GM12878 (cell line): Measurements from ENCODE around the gene SPINDOC. TPM values are rescaled to one million over a fixed set of nuclear protein-coding genes. Genes with fewer than 3 reads are reported as not detected.

Source experiments
- ATAC-seq: fragments of 200-7000 bp; cut with Tn5 transposase; 3 replicates; pipeline ENCODE4 v1.9.1; 2020; ENCODE audit warnings: mild to moderate bottlenecking, moderate library complexity
- BruUV-seq: library from RNA; stranded (reverse); fragments of 400-500 nt; replicated peaks from 2 replicates; lab custom pipeline; 2021; lab: Mats Ljungman, UMichigan
- CTCF ChIA-PET: fragments of 300-600 bp; sonication (Branson Sonifier 250); formaldehyde crosslinking; extraction: SDS; loops from one replicate; lab custom pipeline; 2021; ENCODE audit warnings: inconsistent platforms; lab: Yijun Ruan, JAX
- POLR2A ChIA-PET: fragments of 350-600 bp; formaldehyde crosslinking; extraction: SDS; loops from one replicate; lab custom pipeline; 2021; ENCODE audit warnings: inconsistent platforms; lab: Charles Lee
- RAD21 ChIA-PET: fragments of 300-600 bp; sonication (Branson Sonifier 250); formaldehyde crosslinking; loops from one replicate; lab custom pipeline; 2023; ENCODE audit warnings: antibody characterized with exemption; ENCODE audit not compliant: unreplicated experiment; lab: Charles Lee
- SMC1A ChIA-PET: fragments of 300-600 bp; sonication (Branson Sonifier 250); formaldehyde crosslinking; loops from one replicate; lab custom pipeline; 2023; ENCODE audit not compliant: unreplicated experiment, uncharacterized antibody; lab: Charles Lee
- DNase-seq: peaks from one replicate; pipeline ENCODE4 v3.0.0-alpha.2; 2011; ENCODE audit warnings: low read depth, low spot score
- FAIRE-seq: peaks from 3 replicates; lab custom pipeline; 2011; peaks lifted over from hg19 to GRCh38; lab: Jason Lieb, UNC
- H2AFZ ChIP-seq: 2 replicates; pipeline ENCODE4 v1.6.0; 2011; ENCODE audit warnings: low read depth, low read length, control low read depth; ENCODE audit not compliant: control insufficient read depth
- H3K27ac ChIP-seq: 2 replicates; pipeline ENCODE4 v1.5.1; 2011; ENCODE audit warnings: control low read depth; ENCODE audit not compliant: control insufficient read depth, insufficient read depth
- H3K27me3 ChIP-seq, 2 experiments: replicated peaks in 1 of 2; 2 replicates each; pipeline versions ENCODE4 v1.6.0 to v1.6.1; 2011; ENCODE audit warnings: low read length in 1 of 2; ENCODE audit not compliant: control insufficient read depth in 2 of 2, insufficient read depth in 2 of 2
- H3K36me3 ChIP-seq, 2 experiments: 2 replicates each; pipeline ENCODE4 v1.5.1; 2011; ENCODE audit warnings: low read length in 1 of 2; ENCODE audit not compliant: control insufficient read depth in 2 of 2, insufficient read depth in 2 of 2
- H3K4me1 ChIP-seq: 2 replicates; pipeline ENCODE4 v1.6.1; 2011; ENCODE audit warnings: mild to moderate bottlenecking, low read length, moderate library complexity, mixed read lengths; ENCODE audit not compliant: control insufficient read depth, insufficient read depth
- H3K4me2 ChIP-seq: 2 replicates; pipeline ENCODE4 v1.6.0; 2011; ENCODE audit warnings: control low read depth; ENCODE audit not compliant: control insufficient read depth, insufficient read depth
- H3K4me3 ChIP-seq: fragments of 200-600 bp; sonication (generic); 2 replicates; pipeline ENCODE4 v1.5.1; 2016
- H3K79me2 ChIP-seq: 2 replicates; pipeline ENCODE4 v1.6.0; 2011; ENCODE audit warnings: low read length; ENCODE audit not compliant: control insufficient read depth, insufficient read depth
- H3K9ac ChIP-seq: 2 replicates; pipeline ENCODE4 v1.8.0; 2011; ENCODE audit warnings: low read length, control low read depth, mixed read lengths; ENCODE audit not compliant: control insufficient read depth, insufficient read depth
- H3K9me3 ChIP-seq: replicated peaks from 3 replicates; pipeline ENCODE4 v1.5.1; 2011; ENCODE audit warnings: mild to moderate bottlenecking, low read length; ENCODE audit not compliant: control insufficient read depth, insufficient read depth
- H4K20me1 ChIP-seq: 2 replicates; pipeline ENCODE4 v1.6.0; 2011; ENCODE audit not compliant: control insufficient read depth, insufficient read depth
- BCL11A ChIP-seq: IDR thresholded peaks from 2 replicates; pipeline ENCODE4 v1.6.1; 2011; ENCODE audit warnings: low read depth, low read length
- CBX3 ChIP-seq: fragments of 200-600 bp; sonication (generic); IDR thresholded peaks from 2 replicates; pipeline ENCODE4 v1.6.1; 2016; ENCODE audit warnings: low read depth, borderline replicate concordance
- CHD2 ChIP-seq: IDR thresholded peaks from 2 replicates; pipeline ENCODE4 v1.6.1; 2011; ENCODE audit warnings: low read depth, low read length, improper control_type of control experiment, borderline replicate concordance
- FOXK2 ChIP-seq: fragments of 450-650 bp; IDR thresholded peaks from 2 replicates; pipeline ENCODE4 v1.6.1; 2017; ENCODE audit warnings: mild to moderate bottlenecking, moderate library complexity
- HDAC6 ChIP-seq: fragments of 200-600 bp; sonication (generic); IDR thresholded peaks from one replicate; pipeline ENCODE4 v1.8.0; 2017; ENCODE audit warnings: antibody characterized with exemption; ENCODE audit not compliant: unreplicated experiment
- MAX ChIP-seq: IDR thresholded peaks from 2 replicates; pipeline ENCODE4 v1.6.1; 2012; ENCODE audit warnings: low read depth, low read length, improper control_type of control experiment
- RCOR1 ChIP-seq: conservative IDR thresholded peaks from 2 replicates; pipeline ENCODE4 v1.6.1; 2012; ENCODE audit warnings: low read depth, low read length, improper control_type of control experiment
- RELA ChIP-seq: fragments of 450-650 bp; IDR thresholded peaks from 2 replicates; pipeline ENCODE4 v1.8.0; 2014; ENCODE audit warnings: borderline replicate concordance; ENCODE audit not compliant: partially characterized antibody
- SUZ12 ChIP-seq: fragments of 200-600 bp; sonication (generic); IDR thresholded peaks from one replicate; pipeline ENCODE4 v1.6.1; 2018; ENCODE audit warnings: antibody characterized with exemption, mild to moderate bottlenecking; ENCODE audit not compliant: unreplicated experiment
- USF1 ChIP-seq: IDR thresholded peaks from 2 replicates; pipeline ENCODE4 v1.6.1; 2011; ENCODE audit warnings: borderline replicate concordance, low read depth, mild to moderate bottlenecking, moderate library complexity, mixed read lengths, low read length; ENCODE audit not compliant: insufficient read depth; ENCODE audit errors: extremely low read length
- ZNF622 ChIP-seq: fragments of 450-650 bp; IDR thresholded peaks from 2 replicates; pipeline ENCODE4 v1.6.1; 2017; ENCODE audit warnings: mild to moderate bottlenecking, inconsistent platforms
- WGBS: methylation state at CpG from one replicate; pipeline ENCODE4 v1.1.6; 2016; ENCODE audit warnings: low lambda C conversion rate; ENCODE audit not compliant: insufficient replicate concordance, insufficient coverage; ENCODE audit errors: missing lambda C conversion rate; 5-methylcytosine and 5-hydroxymethylcytosine counted together
- in situ Hi-C: fragments of 300-500 bp; cut with MboI; formaldehyde crosslinking; loops from 9 replicates; pipeline ENCODE4 v1.14.3; 2018; ENCODE audit warnings: mixed read lengths
- intact Hi-C: fragments of 100-400 bp; cut with micrococcal nuclease; formaldehyde crosslinking; loops from one replicate; pipeline ENCODE4 v1.14.2; 2022; ENCODE audit not compliant: unreplicated experiment
- polyA plus RNA-seq, 11 experiments: library from polyadenylated mRNA; depleted of rRNA in 4 of 11; unstranded in 6 of 11; stranded (reverse) in 5 of 11; fragments of >200 nt; fragmentation: Nextera tagmentation in 4 of 11; fragmentation: Illumina TruSeq in 1 of 11; extraction: Ambion mirVana in 4 of 11; extraction: Trizol in 1 of 11; gene quantifications; 1 replicate in 1 of 11; 2 replicates in 10 of 11; pipeline versions ENCODE4 v1.2.1 to v1.2.3, GENCODE V29; 2011 to 2016; ENCODE audit warnings: inconsistent platforms in 2 of 11, missing spikeins in 2 of 11, low read depth in 1 of 11
- total RNA-seq, 4 experiments: library from RNA; depleted of rRNA in 3 of 4; stranded (reverse); fragments of >200 nt in 3 of 4; fragmentation: Illumina TruSeq in 1 of 4; extraction: Trizol in 1 of 4; gene quantifications; 2 replicates each; pipeline versions ENCODE4 v1.2.1 to v1.2.3, GENCODE V29; 2013 to 2021

Gene SPINDOC
- total and polyA plus RNA-seq, 10 of the 15 experiments (the other 5 are each of a cell fraction or from before 2014, with no cell fraction given) = 0.88 to 38.2 (median 16.9) TPM

- in situ Hi-C loops = no loop called here
- no peak for DNase-seq
- Histone ChIP-seq H3K4me3 (no peak overlapping the region), H4K20me1 (no peaks in the 10 kb centered on the region), H3K27me3 (no peaks in the 10 kb centered on the region), H3K27ac (no peak overlapping the region), H3K4me2 (no peak overlapping the region), H3K79me2 (no peaks in the 10 kb centered on the region), H3K9ac (no peak overlapping the region), H3K9me3 (no peaks in the 10 kb centered on the region), H3K36me3 (peaks cover 0 to 3% of the 10 kb centered on the region in 2 experiments; a peak in 2 of 4 replicates), H2AFZ (no peak overlapping the region), H3K4me1 (peaks cover 5% of the 10 kb centered on the region)
- no peak for TF ChIP-seq BCL11A
- no peak for TF ChIP-seq CHD2
- TF ChIP-seq MAX = no peak
- TF ChIP-seq CBX3 = no peak
- TF ChIP-seq FOXK2 = no peak
- no peak for TF ChIP-seq RELA
- no peak for TF ChIP-seq USF1
- TF ChIP-seq SUZ12 = no peak
- TF ChIP-seq ZNF622 = no peak
- no peak for TF ChIP-seq HDAC6
- TF ChIP-seq RCOR1 = no peak
- ChIA-PET POLR2A (interaction anchor here (0.6 kb wide), 2 partner anchors 53 to 111 kb away, joined by 3 read pairs; no protein-coding TSS in a partner anchor), SMC1A (interaction anchor here (18.4 kb wide), 1 partner anchor 116 kb away, joined by 234 read pairs; no protein-coding TSS in a partner anchor), RAD21 (no interaction called here), CTCF (interaction anchor here (0.7 to 2.1 kb wide), 2 partner anchors 42 to 46 kb away, joined by 3 to 11 read pairs; no protein-coding TSS in a partner anchor)
- intact Hi-C loops = no loop called here
- WGBS = 75% methylated on average over 7 of the region's 7 CpGs
- ATAC-seq = no peak
- no TSS peak for BruUV-seq
- FAIRE-seq = no peak
These were observed 18.1 kb downstream of the SPINDOC start for GRCh38 chr11:63831326-63831725.
